ENCODE results near the gene TMEM219. TPM values are rescaled to one million over a fixed set of nuclear protein-coding genes. Genes with fewer than 3 reads are reported as not detected.
"Not testable (repeated sequence)": the region's sequence is repeated elsewhere in the genome, so short reads cannot be mapped to it uniquely, and the experiment has no call there.

Gene TMEM219
- 50.6 and 62.7 TPM in 2 replicates for total RNA-seq

- peak; percentile 68 to 87 for DNase-seq (ENCODE audit: low read depth in 2 of 2)
These were observed at the start of gene TMEM219 for GRCh38 chr16:29961479-29962343. Gene TMEM219 (plus strand): TSS chr16:29962079. CDS start chr16:29963144, 1,065 bp downstream.

GRCh38 chr16:29912087-29912486 is 49.8 kb upstream of the TMEM219 start:
- DNase-seq (ENCODE audit: low read depth in 2 of 2): no peak

- DNase-seq (ENCODE audit: low read depth in 2 of 2): no peak
These were observed 48.4 kb upstream of the TMEM219 start for GRCh38 chr16:29913514-29913913.

- DNase-seq (ENCODE audit: low read depth in 2 of 2): peak in 1 of 2 donors; percentile 61
These were observed 46.2 kb upstream of the TMEM219 start for GRCh38 chr16:29915590-29916247.

GRCh38 chr16:29916979-29917378 is 44.9 kb upstream of the TMEM219 start:
- DNase-seq (ENCODE audit: low read depth in 2 of 2): no peak

- no peak for DNase-seq (ENCODE audit: low read depth in 2 of 2)
These were observed 41.4 kb upstream of the TMEM219 start for GRCh38 chr16:29920288-29921033.

GRCh38 chr16:29921034-29921385 is 40.9 kb upstream of the TMEM219 start:
- no peak for DNase-seq (ENCODE audit: low read depth in 2 of 2)

GRCh38 chr16:29922326-29922725 is 39.6 kb upstream of the TMEM219 start:
- DNase-seq (ENCODE audit: low read depth in 2 of 2): no peak

- DNase-seq (ENCODE audit: low read depth in 2 of 2): no peak
These were observed 38.8 kb upstream of the TMEM219 start for GRCh38 chr16:29922986-29923501.

GRCh38 chr16:29925105-29925756 is 36.6 kb upstream of the TMEM219 start:
- DNase-seq (ENCODE audit: low read depth in 2 of 2): peak in 1 of 2 donors; percentile 15

- DNase-seq (ENCODE audit: low read depth in 2 of 2): peak; percentile 66 to 85
These were observed 35.8 kb upstream of the TMEM219 start, which contains the start of gene KCTD13 for GRCh38 chr16:29925781-29926710. Gene KCTD13 (minus strand): TSS chr16:29926226. CDS start chr16:29926033, 193 bp downstream.

GRCh38 chr16:29926711-29927052 is 35.2 kb upstream of the TMEM219 start:
- no peak for DNase-seq (ENCODE audit: low read depth in 2 of 2)

- DNase-seq (ENCODE audit: low read depth in 2 of 2): no peak
These were observed 34.6 kb upstream of the TMEM219 start for GRCh38 chr16:29927070-29927905.

GRCh38 chr16:29931750-29932149 is 30.1 kb upstream of the TMEM219 start:
- DNase-seq (ENCODE audit: low read depth in 2 of 2): not testable (repeated sequence)

- DNase-seq (ENCODE audit: low read depth in 2 of 2): no peak
These were observed 21.2 kb upstream of the TMEM219 start for GRCh38 chr16:29940656-29941055.

- DNase-seq (ENCODE audit: low read depth in 2 of 2): peak in 1 of 2 donors; percentile 59
These were observed 17.8 kb upstream of the TMEM219 start for GRCh38 chr16:29943846-29944799.

GRCh38 chr16:29947897-29948296 is 14.0 kb upstream of the TMEM219 start:
- DNase-seq (ENCODE audit: low read depth in 2 of 2): no peak

- no peak for DNase-seq (ENCODE audit: low read depth in 2 of 2)
These were observed 10.9 kb upstream of the TMEM219 start for GRCh38 chr16:29950806-29951461.
